Activated gamma-delta T cell treated with Interleukin-2 at 50 U/mL for 16 hours (primary cell): ENCODE measurements around the gene SLC10A6.

Experiments used
- DNase-seq: peaks from one replicate; pipeline ENCODE4 v3.0.0-alpha.2; 2020

Gene SLC10A6

DNA sequence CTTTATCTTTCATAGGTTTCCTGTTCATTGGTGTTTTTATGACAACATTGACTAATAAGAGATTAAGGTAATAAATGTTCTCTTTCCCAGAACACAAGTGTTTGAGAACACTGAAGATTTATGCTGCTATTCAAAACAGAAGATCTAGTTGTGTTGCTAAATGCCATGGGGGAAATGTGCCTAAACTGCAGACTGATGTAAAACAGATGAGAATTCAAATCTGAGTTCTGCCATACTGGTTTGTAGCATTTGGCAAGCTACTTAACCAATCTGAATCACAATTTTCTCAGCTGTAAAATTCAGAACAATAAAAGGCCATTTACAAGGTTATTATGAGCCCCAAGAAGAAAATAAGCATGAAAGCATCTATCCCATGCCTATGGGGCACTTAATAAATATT is 2.3 kb downstream of the SLC10A6 start:
- no peak for DNase-seq

DNA sequence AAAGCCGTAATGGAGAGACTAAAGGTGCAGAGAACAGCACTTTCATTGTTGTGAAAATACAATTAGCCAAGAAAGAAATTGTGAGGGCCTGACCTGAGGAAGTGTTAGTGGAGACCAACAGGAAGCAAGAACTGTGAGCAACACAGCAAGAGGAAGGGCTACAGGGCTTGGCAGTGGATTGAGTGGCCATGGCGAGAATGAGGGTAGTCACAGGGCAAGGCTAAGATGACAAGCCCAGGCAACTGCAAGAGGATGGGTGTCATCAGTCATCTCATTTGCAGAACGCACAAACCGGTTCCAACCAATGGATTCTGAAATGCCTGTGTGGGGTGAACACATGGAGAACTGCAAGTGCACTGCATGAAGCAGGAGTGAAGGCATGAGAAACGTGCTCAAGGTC is 3.6 kb downstream of the SLC10A6 start:
- no peak for DNase-seq

DNA sequence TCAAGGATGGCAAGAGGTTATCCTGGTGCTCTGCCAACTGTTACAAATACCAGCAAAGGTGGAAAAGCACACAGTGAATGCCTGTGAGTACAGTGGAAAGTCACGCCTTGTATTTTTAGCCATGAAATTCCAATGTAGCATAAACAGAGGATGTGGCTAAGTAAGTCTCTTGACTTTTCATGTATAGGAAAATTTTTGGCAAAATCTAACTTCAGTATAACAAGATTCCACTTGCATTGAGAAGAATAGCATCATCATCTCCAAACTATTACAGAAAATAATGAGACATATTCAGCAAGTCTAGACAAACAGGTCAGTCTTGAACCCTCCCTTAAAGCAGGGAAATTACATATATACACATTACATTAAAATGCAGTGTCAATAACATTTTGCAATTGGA is 7.9 kb downstream of the SLC10A6 start:
- no peak for DNase-seq

DNA sequence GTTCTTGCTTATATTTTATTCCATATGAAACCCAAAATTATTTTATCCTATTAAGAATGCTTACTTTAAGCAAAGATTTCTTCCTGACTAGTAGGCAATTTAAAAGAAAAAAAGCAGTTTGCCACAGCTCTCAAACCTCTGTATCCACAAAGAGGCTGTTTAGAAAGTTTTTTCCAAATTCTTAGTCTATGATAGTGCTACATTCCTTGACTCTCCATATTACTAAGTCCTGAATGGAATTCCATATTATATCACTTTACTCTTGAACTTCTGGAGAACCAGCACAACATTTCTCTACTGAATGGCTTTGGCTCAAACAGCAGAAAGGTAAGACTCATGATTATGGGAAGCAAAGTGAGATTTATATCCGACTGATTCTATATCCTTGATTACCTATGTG is 8.3 kb downstream of the SLC10A6 start:
- DNase-seq: no peak

DNA sequence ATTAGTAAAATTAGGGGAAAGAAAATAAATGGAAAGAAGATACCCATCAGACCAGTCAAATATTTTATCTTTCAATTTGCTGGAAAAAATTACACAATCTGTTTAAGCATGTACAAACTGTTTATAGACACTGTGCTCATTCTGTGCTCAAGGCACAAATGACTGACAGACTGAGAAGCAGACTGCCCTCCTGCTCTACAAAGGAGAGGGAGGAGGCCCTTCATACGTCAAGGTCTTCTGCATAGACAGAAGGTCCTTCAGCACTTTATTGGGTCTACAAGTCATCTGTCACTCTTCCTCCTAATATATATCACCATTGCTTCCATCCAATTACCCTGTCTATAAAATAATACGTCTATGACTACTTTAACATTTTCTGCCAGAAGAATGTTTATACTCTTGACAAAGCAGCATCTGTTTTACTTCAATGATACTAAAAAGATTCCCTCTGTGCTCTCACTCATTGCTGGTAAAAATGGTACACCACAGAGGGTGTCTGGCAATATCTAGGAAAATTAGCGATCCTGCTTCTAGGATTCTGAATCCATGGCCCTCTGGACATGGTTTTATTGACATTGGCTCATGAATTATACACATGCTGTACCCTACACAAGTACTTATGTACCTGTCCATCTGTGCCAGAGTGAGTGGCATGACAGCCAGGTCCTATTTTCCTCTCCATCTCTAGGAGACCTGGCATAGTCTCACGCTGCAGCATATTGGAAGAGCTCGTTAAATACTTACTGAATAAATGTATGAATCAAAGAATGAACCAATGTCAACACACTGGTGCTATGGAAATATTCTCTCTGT is 11.3 kb downstream of the SLC10A6 start:
- DNase-seq: no peak

DNA sequence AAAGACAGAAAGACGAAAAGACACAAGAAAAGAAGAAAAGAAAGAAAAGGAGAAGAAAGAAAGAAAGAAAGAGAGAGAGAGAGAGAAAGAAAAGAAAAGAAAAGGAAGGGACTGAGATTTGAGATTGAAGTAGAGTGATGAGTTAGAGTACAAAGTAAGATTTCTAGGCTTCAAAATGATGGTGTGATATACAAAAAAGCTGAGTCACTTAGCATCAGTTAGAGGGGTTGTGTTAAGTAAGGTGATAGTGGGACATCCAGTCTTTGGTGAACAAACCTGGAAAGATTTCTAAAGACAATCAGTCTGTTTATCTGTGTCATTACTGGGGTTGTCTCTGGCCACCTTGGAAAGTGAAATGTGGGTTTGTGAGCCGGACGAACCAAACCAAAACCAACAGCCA is 13.5 kb downstream of the SLC10A6 start:
- no peak for DNase-seq

DNA sequence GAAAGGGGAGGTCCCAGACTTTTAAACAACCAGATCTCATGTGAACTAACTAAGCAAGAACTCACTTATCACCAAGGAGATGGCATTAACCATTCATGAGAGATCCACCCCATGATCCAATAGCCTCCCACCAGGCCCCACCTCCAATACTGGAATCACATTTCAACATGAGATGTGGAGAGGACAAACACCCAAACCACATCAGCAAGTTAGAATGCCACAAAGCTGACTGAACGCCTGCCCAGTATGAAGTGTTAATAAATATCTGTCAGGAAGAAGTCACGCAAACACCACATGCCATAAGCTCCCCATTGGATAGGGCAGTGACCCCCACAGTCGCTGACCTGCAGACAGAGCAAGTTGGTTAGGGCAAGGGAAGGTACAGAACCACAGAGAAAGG is 14.3 kb downstream of the SLC10A6 start:
- no peak for DNase-seq

DNA sequence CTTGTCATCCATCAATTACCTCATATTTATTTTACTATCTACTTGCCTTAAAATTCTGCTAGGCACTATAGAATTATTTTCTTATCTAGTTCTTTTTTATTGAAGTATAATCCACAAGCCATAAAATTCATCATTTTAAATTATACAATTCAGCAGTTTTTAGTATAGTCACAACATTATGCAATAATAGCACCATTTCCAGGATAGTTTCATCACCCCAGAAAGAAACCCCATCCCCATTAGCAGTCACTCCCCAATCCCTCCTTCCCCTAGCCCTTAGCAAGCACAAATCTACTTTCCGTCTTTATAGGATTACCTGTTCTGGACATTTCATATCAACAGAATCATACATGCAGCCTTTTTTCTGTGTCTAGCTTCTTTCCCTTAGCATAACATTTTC is 15.6 kb downstream of the SLC10A6 start:
- DNase-seq: no peak

DNA sequence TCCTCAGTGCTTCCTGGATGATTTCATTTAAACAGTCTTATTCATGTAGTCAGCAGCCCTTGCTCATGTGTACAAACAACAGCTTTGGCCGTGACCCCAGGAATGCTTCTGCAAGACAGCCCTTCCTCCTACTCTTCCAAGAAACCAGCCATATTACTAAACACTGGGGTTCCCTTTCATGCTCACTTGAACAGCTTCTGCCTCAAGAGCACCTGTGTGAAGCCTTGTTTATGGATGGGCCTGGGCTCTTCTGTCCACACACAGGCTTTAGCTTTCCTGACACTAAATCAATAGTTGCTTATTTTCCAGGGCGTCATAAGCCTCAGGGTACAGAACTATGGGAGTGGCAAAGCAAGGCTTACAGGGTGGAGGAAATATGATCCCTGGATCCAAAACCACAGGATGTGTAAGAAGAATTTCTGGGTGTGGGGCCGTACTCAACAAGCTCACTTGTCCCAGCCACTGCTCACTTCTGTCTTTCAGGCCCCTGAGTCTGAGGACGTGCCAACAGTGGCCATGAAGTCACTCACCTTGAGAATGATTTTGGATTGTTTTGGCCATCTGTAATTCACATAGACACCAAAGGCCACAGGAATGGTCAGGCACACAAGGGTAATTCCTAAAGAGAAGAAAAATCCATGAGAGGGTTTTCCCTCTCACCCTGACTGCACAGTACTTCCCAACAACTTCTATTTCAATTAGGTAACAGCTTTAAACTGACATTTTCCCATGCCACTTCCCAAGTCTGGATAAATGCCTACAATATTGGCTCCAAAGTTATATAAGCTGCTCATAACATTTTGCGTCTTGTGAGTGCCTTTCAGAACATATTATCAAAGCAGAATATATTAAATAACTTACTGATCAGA is 17.7 kb downstream of the SLC10A6 start:
- DNase-seq: no peak

DNA sequence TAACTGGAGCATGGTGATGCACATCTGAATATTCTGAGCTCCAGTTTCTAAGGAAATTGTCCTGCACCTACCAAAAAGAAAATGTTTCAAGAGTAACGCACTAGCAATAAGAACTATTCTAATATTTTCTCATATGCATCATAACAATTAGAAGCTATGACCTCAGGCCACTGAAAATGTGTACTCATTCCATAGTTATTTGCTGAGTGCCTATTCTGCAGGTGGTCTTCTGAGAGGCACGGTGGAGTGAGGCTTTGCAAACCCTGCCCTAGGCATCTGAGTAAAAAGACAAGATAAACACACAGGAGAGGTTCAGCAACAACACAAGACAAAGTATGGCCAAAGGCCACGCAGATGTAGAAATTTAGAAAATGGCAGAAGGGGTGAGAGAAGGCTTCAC is 23.7 kb downstream of the SLC10A6 start:
- no peak for DNase-seq

DNA sequence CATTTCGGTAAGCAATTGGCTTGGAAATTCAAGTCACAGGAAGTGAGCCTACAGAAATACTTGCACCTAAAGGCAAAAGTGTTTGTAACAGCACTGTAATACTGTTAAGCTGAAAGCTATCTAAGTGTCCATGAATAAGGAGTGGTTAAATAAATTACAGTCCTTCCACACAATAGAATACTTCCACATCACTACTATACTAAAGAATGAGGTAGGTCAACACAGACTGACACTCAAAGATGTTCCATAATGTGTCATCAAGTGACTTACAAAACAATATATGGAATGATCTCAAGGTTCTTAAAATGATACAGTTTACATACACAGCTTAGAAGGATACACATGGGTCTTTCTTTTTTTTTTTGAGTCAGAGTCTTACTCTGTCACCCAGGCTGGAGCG is 27.0 kb downstream of the SLC10A6 start:
- DNase-seq: no peak

DNA sequence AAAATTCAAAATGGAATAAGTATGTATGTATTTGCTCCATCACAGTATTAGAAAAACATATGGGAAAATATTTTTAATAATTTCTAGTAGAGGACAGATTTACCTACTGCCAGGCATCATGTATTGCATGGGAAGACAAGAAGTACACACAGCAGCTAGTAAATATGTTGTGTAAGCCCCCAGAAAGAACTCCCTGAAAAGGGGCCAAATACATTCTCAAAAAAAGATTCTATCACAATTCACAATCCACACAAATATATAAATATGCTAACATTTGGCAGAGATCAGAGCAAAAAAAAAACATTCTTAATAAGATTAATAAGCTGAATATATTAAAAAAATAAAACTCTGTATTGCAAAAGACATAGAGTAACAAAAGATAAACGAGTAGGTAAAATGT is 28.0 kb downstream of the SLC10A6 start:
- no peak for DNase-seq

DNA sequence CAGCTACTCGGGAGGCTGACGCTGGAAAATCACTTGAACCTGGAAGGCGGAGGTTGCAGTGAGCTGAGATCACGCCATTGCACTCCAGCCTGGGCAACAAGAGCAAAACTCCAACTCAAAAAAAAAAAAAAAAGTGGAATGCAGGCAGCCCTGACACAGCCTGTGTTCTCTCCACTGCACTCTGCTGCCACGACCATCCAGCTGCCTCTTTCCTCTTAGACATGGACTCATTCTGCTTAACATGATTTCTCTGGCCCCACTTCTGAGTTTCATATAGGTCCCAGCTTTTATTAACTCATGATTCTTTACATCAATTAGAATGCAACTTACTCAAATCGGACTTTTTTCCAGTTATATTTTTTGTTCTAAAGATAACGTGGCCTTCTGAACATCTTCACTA is 29.6 kb downstream of the SLC10A6 start:
- no peak for DNase-seq

DNA sequence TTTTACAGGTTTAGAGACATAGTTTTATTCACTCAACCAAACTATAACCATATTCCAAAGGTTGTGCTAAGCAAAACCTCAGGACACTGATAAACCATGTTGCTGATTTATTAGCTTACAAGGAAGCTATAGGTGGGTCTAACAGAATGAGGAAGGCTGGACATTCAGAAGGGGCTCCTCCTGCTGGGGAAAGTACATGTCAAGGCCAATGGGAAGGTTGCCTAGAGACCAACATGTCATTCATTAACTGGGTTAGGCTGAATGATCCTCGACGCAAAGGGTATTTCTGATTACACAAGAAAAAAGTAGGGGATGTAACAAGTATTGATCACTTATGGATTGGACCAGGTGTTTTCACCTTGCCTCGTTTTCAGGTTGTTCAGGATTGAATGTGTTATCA is 30.3 kb downstream of the SLC10A6 start:
- DNase-seq: no peak

DNA sequence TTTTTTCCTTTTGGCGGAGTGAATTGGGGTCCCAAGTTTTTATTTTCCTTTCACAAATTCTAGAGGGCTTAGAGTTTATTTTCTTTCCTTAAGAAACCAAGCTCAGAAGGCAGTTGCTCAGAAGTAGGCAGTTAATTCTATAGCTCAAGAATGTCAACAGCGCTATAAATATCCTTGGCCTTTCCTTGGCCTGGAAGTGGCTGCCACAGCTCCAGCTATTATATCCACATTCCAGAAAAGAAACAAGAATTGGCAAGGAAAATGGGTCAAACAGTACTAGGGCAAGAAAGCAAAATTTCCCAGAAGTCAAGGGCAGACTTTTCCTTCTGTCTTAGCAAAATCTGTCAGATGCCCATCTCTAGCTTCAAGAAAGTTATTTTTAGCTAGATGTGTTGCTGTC is 31.0 kb downstream of the SLC10A6 start:
- DNase-seq: no peak

DNA sequence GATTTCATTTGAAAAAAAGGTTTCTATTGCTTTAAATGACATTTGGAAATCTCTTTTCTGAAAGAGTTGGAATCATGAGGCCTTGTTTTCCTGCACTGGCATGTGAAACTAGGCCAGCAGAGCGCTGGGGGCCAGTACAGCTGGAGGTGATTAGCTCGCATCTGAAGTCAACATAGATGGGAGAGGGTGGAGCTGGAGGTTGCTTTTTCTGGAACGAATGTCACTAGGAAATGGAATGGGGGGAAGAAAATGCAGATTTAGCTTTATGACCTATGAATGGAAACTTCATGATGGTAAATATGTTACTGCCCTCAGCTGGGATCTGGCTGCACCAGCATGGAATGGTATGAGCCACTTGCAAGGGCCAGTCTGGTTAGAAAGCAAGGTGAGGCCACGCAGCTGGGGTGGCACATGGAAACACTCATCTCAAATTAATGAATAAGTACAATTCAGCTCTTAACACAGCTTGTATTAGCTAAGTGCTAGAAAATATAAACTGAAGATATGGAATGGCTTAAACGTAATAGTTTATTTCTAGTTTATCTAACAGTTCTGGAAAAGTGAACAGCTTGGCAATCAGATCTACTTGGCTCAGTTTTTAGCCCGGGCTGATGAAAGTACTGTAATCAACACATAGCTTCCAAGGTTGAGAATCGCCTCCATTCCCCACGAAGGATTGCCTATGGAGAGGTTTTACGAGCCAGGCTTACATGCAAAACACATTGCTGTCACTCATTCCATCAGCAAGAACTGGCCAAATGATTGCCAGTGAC is 32.5 kb downstream of the SLC10A6 start:
- DNase-seq: no peak

DNA sequence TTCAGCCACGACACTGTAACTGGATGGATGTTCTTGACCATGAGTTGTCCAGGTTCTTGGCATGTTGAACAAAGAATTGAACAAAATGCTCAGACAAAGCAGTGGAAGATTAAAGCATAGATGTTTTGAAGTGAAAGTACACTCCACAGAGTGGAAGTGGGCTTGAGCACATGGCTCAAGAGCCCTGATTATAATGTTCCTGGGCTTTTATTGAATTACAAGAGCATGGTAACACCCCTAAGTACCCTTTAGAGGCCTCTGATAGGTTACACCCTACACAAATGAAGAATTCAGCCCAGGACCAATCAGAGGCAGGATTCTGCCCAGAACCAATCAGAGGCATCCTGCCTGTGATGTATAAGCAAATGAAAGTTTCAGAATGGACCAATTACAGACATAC is 33.5 kb downstream of the SLC10A6 start:
- DNase-seq: no peak

DNA sequence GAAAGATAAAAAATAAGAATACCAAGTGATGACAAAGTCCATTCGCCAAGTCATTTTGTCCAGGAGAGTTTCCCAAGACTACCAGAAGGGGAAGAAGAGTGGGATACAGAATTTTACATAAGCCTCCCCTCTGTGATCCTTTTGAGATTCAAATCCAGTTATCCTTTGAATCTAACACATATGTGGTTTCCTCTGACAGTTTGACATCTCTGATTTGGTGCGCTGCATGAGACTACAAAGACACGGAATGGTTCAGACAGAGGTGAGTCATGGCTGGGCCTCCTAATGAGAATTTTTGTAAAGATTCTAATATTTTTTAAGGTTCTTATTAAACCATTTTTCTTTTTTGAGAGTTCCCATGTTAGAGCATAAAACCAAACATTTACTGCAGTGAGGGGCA is 38.3 kb downstream of the SLC10A6 start:
- DNase-seq: no peak

DNA sequence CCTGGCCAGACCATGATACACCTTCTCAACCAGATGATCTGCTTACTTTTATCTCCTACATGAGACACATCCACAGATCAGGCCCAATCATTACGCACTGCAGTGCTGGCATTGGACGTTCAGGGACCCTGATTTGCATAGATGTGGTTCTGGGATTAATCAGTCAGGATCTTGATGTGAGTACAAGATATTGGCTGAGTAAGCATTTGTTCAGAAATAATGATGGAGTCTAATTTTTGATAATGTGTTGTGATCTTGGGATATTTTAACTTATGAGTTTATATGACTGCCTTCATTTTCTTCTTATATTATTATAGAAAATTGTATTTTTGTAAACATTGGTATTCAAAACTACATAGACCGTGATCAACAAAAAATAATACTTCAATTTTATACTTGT is 39.4 kb downstream of the SLC10A6 start:
- no peak for DNase-seq

DNA sequence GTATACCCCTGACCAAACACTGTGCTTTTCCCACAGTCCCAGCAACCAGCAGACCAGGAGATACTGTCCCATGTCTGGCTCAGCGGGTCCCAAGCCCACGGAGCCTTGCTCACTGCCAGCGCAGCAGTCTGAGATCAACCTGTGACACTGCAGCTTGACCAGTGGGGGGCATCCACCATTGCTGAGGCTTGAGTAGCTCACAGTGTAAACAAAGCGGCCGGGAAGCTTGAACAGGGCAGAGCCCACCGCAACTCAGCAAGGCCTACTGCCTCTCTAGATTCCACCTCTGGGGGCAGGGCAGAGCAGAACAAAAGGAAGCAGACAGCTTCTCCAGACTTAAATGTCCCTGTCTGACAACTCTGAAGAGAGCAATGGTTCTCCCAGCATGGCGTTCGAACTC is 58.1 kb downstream of the SLC10A6 start:
- no peak for DNase-seq

DNA sequence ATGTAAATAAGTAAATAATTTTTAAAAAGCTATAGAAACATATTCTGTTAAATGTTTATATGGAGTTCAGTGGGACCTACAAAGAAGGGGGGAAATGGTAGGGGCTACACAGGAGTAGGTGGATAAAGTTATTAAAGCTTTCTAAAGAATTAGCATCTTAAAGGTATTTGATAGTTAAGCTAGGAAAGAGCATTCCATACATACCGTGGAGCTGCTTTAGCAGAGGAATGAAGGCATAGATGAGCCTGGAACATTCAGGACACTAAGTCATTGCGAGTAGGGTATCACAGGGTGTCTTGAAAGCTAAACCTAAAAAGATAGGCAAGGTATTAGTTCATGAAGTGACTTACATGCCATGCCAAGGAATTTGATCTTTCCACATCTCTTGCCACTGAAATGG is 60.4 kb downstream of the SLC10A6 start:
- no peak for DNase-seq

DNA sequence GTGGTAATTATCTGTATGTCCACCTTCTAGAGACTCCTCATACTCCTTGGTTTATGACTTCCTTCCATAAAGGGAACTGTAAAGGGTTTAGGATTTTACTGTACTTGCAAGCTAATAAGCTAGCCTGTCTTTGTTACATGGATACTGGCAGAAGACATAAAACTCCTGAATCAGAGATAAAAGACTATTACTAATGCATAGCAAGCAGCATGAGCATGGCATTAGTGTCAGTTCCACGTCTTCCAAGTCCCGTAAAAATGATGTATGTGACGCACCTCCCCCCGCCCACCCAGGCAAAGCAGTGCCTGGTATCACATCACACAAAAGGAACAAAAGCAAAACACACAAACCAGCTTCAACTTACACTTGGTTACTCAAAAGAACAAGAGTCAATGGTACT is 71.0 kb downstream of the SLC10A6 start:
- no peak for DNase-seq

DNA sequence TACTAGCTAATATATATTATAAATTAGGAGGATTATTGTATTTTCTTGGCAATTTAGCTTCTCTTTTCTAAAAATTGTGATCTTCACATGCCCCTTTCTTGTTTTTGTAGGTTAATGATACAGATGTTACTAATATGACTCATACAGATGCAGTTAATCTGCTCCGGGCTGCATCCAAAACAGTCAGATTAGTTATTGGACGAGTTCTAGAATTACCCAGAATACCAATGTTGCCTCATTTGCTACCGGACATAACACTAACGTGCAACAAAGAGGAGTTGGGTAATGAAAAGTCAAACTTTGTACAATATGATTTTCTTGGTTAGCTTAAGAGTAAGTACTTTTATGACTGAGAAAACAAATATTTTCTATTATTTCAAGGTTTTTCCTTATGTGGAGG is 74.1 kb downstream of the SLC10A6 start:
- DNase-seq: no peak
